Mucosa of descending colon (tissue), 3 donors: Measurements from ENCODE around the gene GJD3. TPM values are rescaled to one million over a fixed set of nuclear protein-coding genes. Genes with fewer than 3 reads are reported as not detected.
"Not testable (repeated sequence)": the region's sequence is repeated elsewhere in the genome, so short reads cannot be mapped to it uniquely, and the experiment has no call there.

Experiments used
- ATAC-seq: fragments of 200-7000 bp; cut with Tn5 transposase; one replicate; pipeline ENCODE4 v1.9.1; 2020; ENCODE audit warnings: mild to moderate bottlenecking, moderate library complexity
- DNase-seq, 3 donors: peaks; one replicate each; pipeline ENCODE4 v3.0.0-alpha.2; 2020
- H3K36me3 ChIP-seq: fragments of 200-600 bp; one replicate; pipeline ENCODE4 v1.8.0; 2021; ENCODE audit warnings: low read depth, mild to moderate bottlenecking
- H3K4me1 ChIP-seq: fragments of 200-600 bp; one replicate; pipeline ENCODE4 v1.8.0; 2021; ENCODE audit warnings: low read depth, mild to moderate bottlenecking
- H3K4me3 ChIP-seq: fragments of 200-600 bp; one replicate; pipeline ENCODE4 v1.8.0; 2021; ENCODE audit warnings: mild to moderate bottlenecking
- H3K9me3 ChIP-seq: fragments of 200-600 bp; one replicate; pipeline ENCODE4 v1.8.0; 2021; ENCODE audit warnings: mild to moderate bottlenecking
- CTCF ChIP-seq: fragments of 200-600 bp; IDR thresholded peaks from one replicate; pipeline ENCODE4 v1.8.0; 2022; ENCODE audit warnings: antibody characterized with exemption, mild to moderate bottlenecking
- intact Hi-C, 2 donors: fragments of 100-400 bp; cut with DNase I in 1 of 2; cut with micrococcal nuclease in 1 of 2; formaldehyde crosslinking; loops; one replicate each; pipeline versions ENCODE4 v1.11.0 to v1.11.1; 2022; cut with DNase I, micrococcal nuclease
- total RNA-seq, 3 donors: library from RNA; stranded (reverse); fragmentation: NEBNext Ultra II Directional in 2 of 3; extraction: Animal tissue kit (Norgen Biotek cat#: 25700) in 2 of 3; gene quantifications; one replicate each; pipeline versions ENCODE4 v1.2.1 to v1.2.4, GENCODE V29; 2021 to 2023
- donor health status: DM: no; HTN: no; CAD: no; lungs with moderate emphysema.
- donor health status: DM: no; HTN: no; CAD: no.
- donor health status: DM: no; HTN: yes; CAD: no.

The GJD3 gene
- total RNA-seq, 3 donors from 2014 or later: 0.81 to 1.4 (median 1.2) TPM

- ATAC-seq: no peak
- TF ChIP-seq CTCF: no peak
- Histone ChIP-seq H3K4me1 (peaks cover 4% of the 10 kb centered on the region), H3K36me3 (no peaks in the 10 kb centered on the region), H3K9me3 (no peaks in the 10 kb centered on the region), H3K4me3 (no peak overlapping the region)
- no peak for DNase-seq
- intact Hi-C loops: no loop called here
These were observed 14.4 kb upstream of the GJD3 start for GRCh38 chr17:40378966-40379365.

GRCh38 chr17:40377832-40378231, 13.3 kb upstream of the GJD3 start:
- no peak for ATAC-seq
- no peak for DNase-seq
- no peaks in the 10 kb centered on the region for H3K9me3 ChIP-seq
- H3K36me3 ChIP-seq: no peaks in the 10 kb centered on the region
- TF ChIP-seq CTCF: no peak
- intact Hi-C loops: no loop called here
- H3K4me1 ChIP-seq: peaks cover 8% of the 10 kb centered on the region
- H3K4me3 ChIP-seq: no peak overlapping the region

GRCh38 chr17:40376541-40376940, 12.0 kb upstream of the GJD3 start:
- H3K36me3 ChIP-seq, H3K4me3 ChIP-seq, H3K9me3 ChIP-seq, DNase-seq, H3K4me1 ChIP-seq, ATAC-seq, intact Hi-C loops: not testable (repeated sequence)

- intact Hi-C loops, ATAC-seq, H3K4me1 ChIP-seq, DNase-seq, H3K9me3 ChIP-seq, H3K36me3 ChIP-seq, H3K4me3 ChIP-seq: not testable (repeated sequence)
These were observed 11.2 kb upstream of the GJD3 start for GRCh38 chr17:40375786-40376185.

GRCh38 chr17:40374821-40375498, 10.4 kb upstream of the GJD3 start:
- DNase-seq (no peak), ATAC-seq (no peak)
- Histone ChIP-seq H3K9me3 (no peaks in the 10 kb centered on the region), H3K4me1 (peaks cover 8% of the 10 kb centered on the region), H3K4me3 (no peak overlapping the region), H3K36me3 (no peaks in the 10 kb centered on the region)
- intact Hi-C loops: no loop called here
- no peak for TF ChIP-seq CTCF

- no peak for TF ChIP-seq CTCF
These were observed 9.5 kb upstream of the GJD3 start for GRCh38 chr17:40373999-40374398.

GRCh38 chr17:40373324-40373723, 8.8 kb upstream of the GJD3 start:
- Histone ChIP-seq H3K9me3 (no peaks in the 10 kb centered on the region), H3K4me3 (no peak overlapping the region), H3K4me1 (peaks cover 8% of the 10 kb centered on the region), H3K36me3 (no peaks in the 10 kb centered on the region)
- no peak for TF ChIP-seq CTCF
- DNase-seq (no peak), ATAC-seq (no peak)
- intact Hi-C loops: no loop called here

More at GRCh38 chr17:40373999-40374398, 9.5 kb upstream of the GJD3 start:
- ATAC-seq (peak; percentile 60), DNase-seq (peak in 2 of 3 donors; percentile 55 to 68)
- intact Hi-C loops: no loop called here
- Histone ChIP-seq H3K36me3 (no peaks in the 10 kb centered on the region), H3K4me1 (peaks cover 8% of the 10 kb centered on the region), H3K9me3 (no peaks in the 10 kb centered on the region), H3K4me3 (no peak overlapping the region)

GRCh38 chr17:40372644-40373043, 8.1 kb upstream of the GJD3 start:
- intact Hi-C loops, H3K9me3 ChIP-seq, H3K4me3 ChIP-seq, DNase-seq, H3K4me1 ChIP-seq, H3K36me3 ChIP-seq, ATAC-seq: not testable (repeated sequence)
